ENCODE data around the gene CCDC146. TPM values are rescaled to one million over a fixed set of nuclear protein-coding genes. Genes with fewer than 3 reads are reported as not detected.

CCDC146 gene
- total RNA-seq, 1 experiment from 2014 or later, result 0.72 TPM

DNA sequence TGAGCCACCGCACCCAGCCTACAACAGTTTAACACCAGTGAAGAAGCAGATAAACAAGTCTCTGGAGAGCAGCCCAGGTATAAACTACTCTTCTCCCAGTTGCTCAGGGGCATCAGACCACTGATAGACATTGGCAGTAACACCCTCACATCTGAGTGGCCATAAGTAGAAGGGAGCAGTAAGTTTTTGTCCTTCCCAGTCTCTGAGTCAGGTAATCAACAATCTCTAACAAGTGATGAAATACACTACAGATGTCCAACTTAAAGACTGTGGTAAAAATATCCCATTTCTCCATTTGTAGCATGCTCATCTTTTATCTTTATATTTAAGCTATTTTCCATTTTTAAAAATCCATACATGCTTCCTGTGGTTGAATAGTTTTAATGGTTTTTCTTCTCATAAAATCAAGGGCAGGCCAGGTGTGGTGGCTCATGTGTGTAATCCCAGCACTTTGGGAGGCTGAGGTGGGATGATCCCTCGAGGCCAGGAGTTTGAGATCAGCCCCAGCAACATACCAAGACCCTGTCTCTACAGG is 215.1 kb downstream of the CCDC146 start:
- Histone ChIP-seq H2AFZ (ENCODE audit: low read length) (no peak overlapping the region), H3K27ac (ENCODE audit: insufficient read length, low read depth, low read length) (no peak overlapping the region), H2BK15ac (ENCODE audit: low read depth, low read length) (no peak overlapping the region), H4K91ac (ENCODE audit: insufficient read length, low read depth, low read length) (no peak overlapping the region), H4K5ac (ENCODE audit: insufficient read length, low read depth, low read length) (no peak overlapping the region), H3K4ac (ENCODE audit: low read depth, low read length) (no peak overlapping the region), H3K9ac (ENCODE audit: extremely low read depth, insufficient read length, low read length) (no peak overlapping the region), H3K14ac (ENCODE audit: insufficient read depth, low read length) (no peak overlapping the region), H3T11ph (ENCODE audit: low read length) (no peak overlapping the region), H3K9me3 (ENCODE audit: control insufficient read depth, low read depth, low read length) (no peaks in the 10 kb centered on the region), H3K4me1 (ENCODE audit: insufficient read depth, low read length) (no peaks in the 10 kb centered on the region), H4K20me1 (ENCODE audit: control insufficient read depth, insufficient read depth, insufficient read length) (no peaks in the 10 kb centered on the region), H3K79me2 (ENCODE audit: insufficient read depth, low read length) (no peaks in the 10 kb centered on the region), H2BK20ac (ENCODE audit: low read depth, low read length, poor library complexity, severe bottlenecking) (no peak overlapping the region), H2BK12ac (ENCODE audit: insufficient read length, low read depth, low read length) (no peak overlapping the region), H2BK120ac (ENCODE audit: low read depth, low read length, poor library complexity, severe bottlenecking) (no peak overlapping the region), H3K23me2 (ENCODE audit: insufficient read length, low read depth, low read length, poor library complexity, severe bottlenecking) (no peaks in the 10 kb centered on the region), H2AK5ac (ENCODE audit: insufficient read length, low read length) (no peak overlapping the region), H2BK5ac (ENCODE audit: insufficient read length, low read length) (no peak overlapping the region), H3K79me1 (ENCODE audit: insufficient read depth, low read depth, low read length, poor library complexity, severe bottlenecking) (no peaks in the 10 kb centered on the region), H4K8ac (replicated peaks; ENCODE audit: insufficient read length, low read depth, low read length) (no peak overlapping the region), H3K4me2 (ENCODE audit: insufficient read depth, insufficient read length, low read length) (no peak overlapping the region), H3K27me3 (ENCODE audit: insufficient read depth, low read length) (no peaks in the 10 kb centered on the region), H3K18ac (ENCODE audit: insufficient read length, low read depth, low read length) (no peak overlapping the region), H3K23ac (ENCODE audit: insufficient read length, low read depth, low read length) (no peak overlapping the region), H3K56ac (ENCODE audit: insufficient read length, low read depth, low read length) (no peak overlapping the region)
- peaks cover 0 to 10% of the 10 kb centered on the region in 2 experiments; a peak in 4 of 5 replicates for H3K9me3 Mint-ChIP-seq
- peaks cover 0 to 4% of the 10 kb centered on the region in 2 experiments; a peak in 2 of 4 replicates for H3K4me1 Mint-ChIP-seq
- no peak overlapping the region for H3K4me3 Mint-ChIP-seq
- TF ChIP-seq, protein P1, sequence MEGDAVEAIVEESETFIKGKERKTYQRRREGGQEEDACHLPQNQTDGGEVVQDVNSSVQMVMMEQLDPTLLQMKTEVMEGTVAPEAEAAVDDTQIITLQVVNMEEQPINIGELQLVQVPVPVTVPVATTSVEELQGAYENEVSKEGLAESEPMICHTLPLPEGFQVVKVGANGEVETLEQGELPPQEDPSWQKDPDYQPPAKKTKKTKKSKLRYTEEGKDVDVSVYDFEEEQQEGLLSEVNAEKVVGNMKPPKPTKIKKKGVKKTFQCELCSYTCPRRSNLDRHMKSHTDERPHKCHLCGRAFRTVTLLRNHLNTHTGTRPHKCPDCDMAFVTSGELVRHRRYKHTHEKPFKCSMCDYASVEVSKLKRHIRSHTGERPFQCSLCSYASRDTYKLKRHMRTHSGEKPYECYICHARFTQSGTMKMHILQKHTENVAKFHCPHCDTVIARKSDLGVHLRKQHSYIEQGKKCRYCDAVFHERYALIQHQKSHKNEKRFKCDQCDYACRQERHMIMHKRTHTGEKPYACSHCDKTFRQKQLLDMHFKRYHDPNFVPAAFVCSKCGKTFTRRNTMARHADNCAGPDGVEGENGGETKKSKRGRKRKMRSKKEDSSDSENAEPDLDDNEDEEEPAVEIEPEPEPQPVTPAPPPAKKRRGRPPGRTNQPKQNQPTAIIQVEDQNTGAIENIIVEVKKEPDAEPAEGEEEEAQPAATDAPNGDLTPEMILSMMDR (conservative IDR thresholded peaks at IDR 0.05), result no peak
- WGBS (ENCODE audit: extremely low coverage, insufficient read length, low lambda C conversion rate), result no CpG with 5 or more reads among the region's 2 CpGs
- H3K27ac Mint-ChIP-seq, result no peak overlapping the region; a peak in 1 of 7 replicates
- DNase-seq, result no peak
- H3K36me3 Mint-ChIP-seq (ENCODE audit: insufficient read depth in 1 of 3, low read depth in 3 of 3), result peaks cover 0 to 7% (median 0%) of the 10 kb centered on the region in 3 experiments; a peak in 3 of 7 replicates
- peaks cover 4% of the 10 kb centered on the region; the same call in 1 of the 2 replicates for H3K27me3 Mint-ChIP-seq (ENCODE audit: low read depth)

Data from H9 (cell line).